GM23248 (cell line): ENCODE data around the gene DCHS2.

Experiments
- EZH2 ChIP-seq: fragments of 200-600 bp; sonication (generic); IDR thresholded peaks from 2 replicates; pipeline ENCODE4 v1.6.1; 2018; ENCODE audit warnings: antibody characterized with exemption, mild to moderate bottlenecking; ENCODE audit not compliant: insufficient read depth, poor library complexity, severe bottlenecking
- EZH2phosphoT487 ChIP-seq: fragments of 200-600 bp; sonication (generic); IDR thresholded peaks from 2 replicates; pipeline ENCODE4 v1.6.1; 2018; ENCODE audit warnings: antibody characterized with exemption, moderate library complexity, mild to moderate bottlenecking, low read depth; ENCODE audit not compliant: insufficient read depth

DNA sequence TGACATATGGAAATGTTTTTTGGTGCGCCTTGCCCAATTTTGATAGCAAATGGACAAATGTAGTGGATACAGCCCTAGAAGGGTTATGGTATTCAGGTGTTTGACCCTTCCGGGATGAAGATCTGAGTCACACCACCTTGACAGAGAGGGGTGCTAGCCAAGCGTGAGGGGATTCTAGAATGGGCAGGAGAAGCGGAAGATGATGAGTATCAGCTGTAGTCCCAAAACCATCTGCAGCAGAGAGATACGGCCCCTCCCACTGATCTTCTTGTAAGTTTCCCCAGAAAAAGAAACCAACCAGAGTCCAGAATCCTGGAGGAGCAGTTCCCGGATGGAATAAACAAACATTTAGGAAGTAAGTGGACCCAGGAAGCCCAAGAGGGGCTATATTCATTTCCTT is 18.1 kb downstream of the DCHS2 start:
- TF ChIP-seq EZH2 = no peak
- no peak for TF ChIP-seq EZH2phosphoT487
